Breast epithelium (tissue), 4 donors: Measurements from ENCODE around the gene NUMA1. TPM values are rescaled to one million over a fixed set of nuclear protein-coding genes. Genes with fewer than 3 reads are reported as not detected.

Experiments
- DNase-seq, 2 donors: peaks; one replicate each; pipeline ENCODE4 v3.0.0-alpha.2; 2019; ENCODE audit warnings: low spot score in 2 of 2
- H3K27ac ChIP-seq, 2 donors: fragments of 200-600 bp; sonication (generic) in 1 of 2; one replicate each; pipeline ENCODE4 v1.5.1; 2016 to 2019; ENCODE audit warnings: mild to moderate bottlenecking in 1 of 2
- H3K27me3 ChIP-seq, 2 donors: fragments of 200-600 bp; sonication (generic) in 1 of 2; one replicate each; pipeline versions ENCODE4 v1.5.1 to v1.6.0; 2017 to 2019; ENCODE audit warnings: control low read depth in 1 of 2, mild to moderate bottlenecking in 1 of 2
- H3K36me3 ChIP-seq: fragments of 200-600 bp; one replicate; pipeline ENCODE4 v1.5.1; 2019
- H3K4me1 ChIP-seq, 2 donors: fragments of 200-600 bp; sonication (generic); one replicate each; pipeline ENCODE4 v1.5.1; 2016 to 2019; ENCODE audit warnings: control low read depth in 1 of 2
- H3K4me3 ChIP-seq, 3 donors: fragments of 200-600 bp; sonication (generic); 1 replicate in 2 of 3; 2 replicates in 1 of 3; pipeline ENCODE4 v1.5.1; 2016 to 2019; ENCODE audit warnings: mild to moderate bottlenecking in 3 of 3, moderate library complexity in 2 of 3
- H3K9me3 ChIP-seq, 2 donors: fragments of 200-600 bp; sonication (generic) in 1 of 2; one replicate each; pipeline ENCODE4 v1.5.1; 2016 to 2019; ENCODE audit warnings: control low read depth in 1 of 2
- CTCF ChIP-seq, 3 donors: fragments of 450-650 bp; IDR thresholded peaks; one replicate each; pipeline ENCODE4 v1.5.1; 2016 to 2017; ENCODE audit warnings: antibody characterized with exemption in 3 of 3, mild to moderate bottlenecking in 3 of 3, moderate library complexity in 3 of 3
- POLR2A ChIP-seq: fragments of 450-650 bp; IDR thresholded peaks from one replicate; pipeline ENCODE4 v1.6.1; 2016; ENCODE audit warnings: antibody characterized with exemption, mild to moderate bottlenecking, moderate library complexity
- POLR2AphosphoS5 ChIP-seq, 3 donors: sonication (generic); formaldehyde crosslinking; IDR thresholded peaks; one replicate each; pipeline ENCODE4 v1.6.1; 2017; ENCODE audit warnings: antibody characterized with exemption in 3 of 3
- intact Hi-C: fragments of 100-400 bp; cut with DNase I; formaldehyde crosslinking; loops from one replicate; pipeline ENCODE4 v1.15.1; 2023; ENCODE audit warnings: low total_unique reads
- total RNA-seq, 3 donors: library from RNA; depleted of rRNA; stranded (reverse); fragments of >200 nt; gene quantifications; one replicate each; pipeline ENCODE4 v1.1.0, GENCODE V29; 2016

Gene NUMA1
- total RNA-seq, 3 donors from 2014 or later: 240 to 412 (median 283) TPM

DNA sequence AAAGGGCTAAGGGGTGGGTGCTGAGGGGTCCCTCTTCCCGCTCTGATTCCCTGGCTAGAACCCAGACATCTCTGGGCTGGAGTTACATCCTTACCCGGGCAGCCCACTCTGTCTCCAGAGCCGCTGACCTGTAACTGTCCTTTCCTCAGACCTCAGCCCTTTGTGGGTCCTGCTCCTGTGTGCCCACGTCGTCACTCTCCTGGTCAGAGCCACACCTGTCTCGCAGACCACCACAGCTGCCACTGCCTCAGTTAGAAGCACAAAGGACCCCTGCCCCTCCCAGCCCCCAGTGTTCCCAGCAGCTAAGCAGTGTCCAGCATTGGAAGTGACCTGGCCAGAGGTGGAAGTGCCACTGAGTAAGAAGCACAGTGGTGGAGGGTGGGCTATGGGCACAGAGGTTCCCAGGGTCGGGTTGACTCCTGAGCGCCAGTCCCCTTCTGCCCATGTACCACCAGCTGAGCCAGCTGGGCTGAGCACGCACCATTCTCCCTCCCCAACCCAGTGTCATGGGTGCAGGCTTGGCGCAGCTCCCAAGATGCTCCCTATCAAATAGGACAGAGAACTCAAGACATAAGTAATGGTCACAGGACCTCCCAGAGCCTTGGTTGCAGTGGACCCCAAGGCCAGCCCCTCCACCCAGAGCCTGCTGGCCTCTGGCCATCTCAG is 80.0 kb downstream of the NUMA1 start:
- Histone ChIP-seq H3K4me1 (peaks cover 0 to 7% of the 10 kb centered on the region in 2 donors), H3K9me3 (no peaks in the 10 kb centered on the region), H3K27me3 (no peaks in the 10 kb centered on the region), H3K27ac (peak overlapping the region; percentile 81 to 90), H3K4me3 (peak overlapping the region in 1 of 3 donors; percentile 51), H3K36me3 (peaks cover 15% of the 10 kb centered on the region)
- peak in 1 of 2 donors; percentile 50 for DNase-seq
- intact Hi-C loops: no loop called here
- TF ChIP-seq CTCF (IDR thresholded peaks at IDR 0.05) (no peak), POLR2AphosphoS5 (IDR thresholded peaks at IDR 0.05) (no peak), POLR2A (no peak)

DNA sequence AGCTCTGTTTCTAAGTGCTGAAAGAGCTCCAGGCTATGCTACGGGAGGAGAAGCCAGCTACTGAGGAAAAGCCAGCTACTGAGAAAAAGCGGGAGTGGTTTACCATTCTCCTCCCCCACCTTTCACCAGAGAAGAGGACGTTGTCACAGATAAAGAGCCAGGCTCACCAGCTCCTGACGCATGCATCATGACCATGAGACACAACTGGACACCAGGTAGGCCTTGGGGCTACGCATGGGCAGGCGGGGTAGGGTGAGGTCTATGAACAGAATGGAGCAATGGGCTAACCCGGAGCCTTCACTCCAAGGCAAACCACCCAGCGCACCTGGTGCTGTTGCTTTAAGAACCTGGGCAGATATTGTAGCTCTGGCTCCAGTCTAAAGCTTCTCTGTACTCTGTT is 80.5 kb downstream of the NUMA1 start:
- peak in 1 of 2 donors; percentile 49 for DNase-seq
- no peaks in the 10 kb centered on the region for H3K9me3 ChIP-seq
- peak overlapping the region in 2 of 3 donors; percentile 12 to 51 for H3K4me3 ChIP-seq
- H3K27me3 ChIP-seq: no peaks in the 10 kb centered on the region
- TF ChIP-seq CTCF (IDR thresholded peaks at IDR 0.05) (no peak), POLR2A (no peak), POLR2AphosphoS5 (IDR thresholded peaks at IDR 0.05) (no peak)
- peaks cover 0 to 7% of the 10 kb centered on the region in 2 donors for H3K4me1 ChIP-seq
- peak overlapping the region; percentile 81 to 90 for H3K27ac ChIP-seq
- intact Hi-C loops: no loop called here
- peaks cover 11% of the 10 kb centered on the region for H3K36me3 ChIP-seq

DNA sequence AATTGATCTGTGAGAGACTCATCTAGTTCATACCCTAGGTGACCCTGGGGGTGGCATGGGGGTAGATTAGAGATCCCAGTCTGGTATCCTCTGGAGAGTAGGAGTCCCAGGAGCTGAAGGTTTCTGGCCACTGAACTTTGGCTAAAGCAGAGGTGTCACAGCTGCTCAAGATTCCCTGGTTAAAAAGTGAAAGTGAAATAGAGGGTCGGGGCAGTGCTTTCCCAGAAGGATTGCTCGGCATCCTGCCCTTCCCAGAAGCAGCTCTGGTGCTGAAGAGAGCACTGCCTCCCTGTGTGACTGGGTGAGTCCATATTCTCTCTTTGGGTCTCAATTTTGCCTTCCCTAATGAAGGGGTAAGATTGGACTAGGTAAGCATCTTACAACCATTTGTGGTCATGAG is 81.0 kb downstream of the NUMA1 start:
- peak overlapping the region; percentile 1 to 51 (median 12) for H3K4me3 ChIP-seq
- TF ChIP-seq POLR2AphosphoS5 (IDR thresholded peaks at IDR 0.05) (no peak), CTCF (IDR thresholded peaks at IDR 0.05) (no peak), POLR2A (no peak)
- peaks cover 9% of the 10 kb centered on the region for H3K36me3 ChIP-seq
- peak in 1 of 2 donors; percentile 47 for DNase-seq
- peak overlapping the region; percentile 81 to 90 for H3K27ac ChIP-seq
- no peaks in the 10 kb centered on the region for H3K9me3 ChIP-seq
- H3K4me1 ChIP-seq: peaks cover 0 to 7% of the 10 kb centered on the region in 2 donors
- H3K27me3 ChIP-seq: no peaks in the 10 kb centered on the region
- intact Hi-C loops: no loop called here

- Histone ChIP-seq H3K27ac (peak within 1 kb of the TSS; percentile 81 to 90), H3K4me3 (peak within 1 kb of the TSS; percentile 1 to 51 (median 12)), H3K27me3 (no peaks in the 10 kb centered on the region), H3K9me3 (no peaks in the 10 kb centered on the region), H3K4me1 (peaks cover 0 to 7% of the 10 kb centered on the region in 2 donors), H3K36me3 (peaks cover 3% of the 10 kb centered on the region)
- DNase-seq: peak in 1 of 2 donors; percentile 41
- TF ChIP-seq POLR2A (no peak), POLR2AphosphoS5 (IDR thresholded peaks at IDR 0.05) (no peak), CTCF (IDR thresholded peaks at IDR 0.05) (no peak)
- intact Hi-C loops: no loop called here
Measured at GRCh38 chr11:71998649-71999310, 81.6 kb downstream of the NUMA1 start, which contains the start of gene IL18BP. Gene IL18BP (plus strand): TSS chr11:71998909. CDS start chr11:71999985, 1,076 bp downstream.

GRCh38 chr11:71998061-71998460 is 82.3 kb downstream of the NUMA1 start:
- Histone ChIP-seq H3K36me3 (no peaks in the 10 kb centered on the region), H3K27me3 (no peaks in the 10 kb centered on the region), H3K27ac (peak overlapping the region in 1 of 2 donors; percentile 90), H3K4me3 (no peak overlapping the region), H3K4me1 (peaks cover 0 to 7% of the 10 kb centered on the region in 2 donors), H3K9me3 (no peaks in the 10 kb centered on the region)
- DNase-seq: no peak
- intact Hi-C loops: no loop called here
- TF ChIP-seq POLR2AphosphoS5 (IDR thresholded peaks at IDR 0.05) (no peak), CTCF (IDR thresholded peaks at IDR 0.05) (no peak), POLR2A (no peak)
